Glomerular visceral epithelial cell (primary cell): ENCODE results near the gene TMEM150C.

Experiments
- DNase-seq: peaks from one replicate; pipeline ENCODE4 v3.0.0-alpha.2; 2016; ENCODE audit errors: extremely low spot score

TMEM150C gene

DNA sequence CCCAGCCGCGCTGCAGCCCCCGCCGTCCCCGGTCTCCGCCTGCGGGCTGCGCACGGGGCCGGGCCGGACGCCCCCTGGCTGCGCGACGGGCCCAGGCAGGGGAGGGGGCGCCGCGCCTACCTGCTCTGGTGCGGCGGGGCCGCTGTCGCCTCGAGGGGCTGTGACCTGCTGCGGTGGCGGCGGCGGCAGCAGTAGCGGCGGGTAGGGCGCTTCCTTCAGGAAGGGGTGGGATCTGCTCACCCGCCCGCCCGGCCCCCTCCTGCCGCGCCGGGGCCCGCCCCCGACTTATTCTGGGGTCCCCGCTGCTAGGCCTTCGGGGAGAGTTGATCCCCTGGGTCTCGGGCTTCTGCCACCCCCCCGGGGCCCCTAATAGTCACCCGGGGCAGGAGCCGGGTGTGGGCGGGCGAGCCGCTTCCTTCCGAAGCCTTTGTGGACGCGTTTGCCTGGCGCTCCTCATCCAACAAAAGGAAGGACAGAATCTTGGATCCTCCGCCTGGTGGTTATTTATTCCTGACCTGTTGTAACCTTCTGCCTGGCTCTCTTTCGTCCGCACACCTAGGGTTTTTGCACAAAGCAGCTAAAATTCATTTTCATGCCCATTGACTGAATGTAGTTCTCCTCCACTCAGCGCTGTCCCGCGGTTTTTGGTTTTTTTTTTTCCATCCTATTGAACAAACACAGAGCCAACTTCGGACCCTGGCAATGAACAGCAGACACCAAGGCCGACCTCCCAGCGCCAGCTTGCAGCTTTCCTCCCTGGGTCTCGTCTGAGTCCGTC lies at the start of gene TMEM150C:
Gene TMEM150C (minus strand): TSS at position 203 of the 778 bp plus-strand sequence. CDS start 57,331 bp downstream, outside the sequence.
- peak; percentile 37 for DNase-seq

GRCh38 chr4:82611527-82611926 lies 49.7 kb upstream of the TMEM150C start:
- no peak for DNase-seq

DNA sequence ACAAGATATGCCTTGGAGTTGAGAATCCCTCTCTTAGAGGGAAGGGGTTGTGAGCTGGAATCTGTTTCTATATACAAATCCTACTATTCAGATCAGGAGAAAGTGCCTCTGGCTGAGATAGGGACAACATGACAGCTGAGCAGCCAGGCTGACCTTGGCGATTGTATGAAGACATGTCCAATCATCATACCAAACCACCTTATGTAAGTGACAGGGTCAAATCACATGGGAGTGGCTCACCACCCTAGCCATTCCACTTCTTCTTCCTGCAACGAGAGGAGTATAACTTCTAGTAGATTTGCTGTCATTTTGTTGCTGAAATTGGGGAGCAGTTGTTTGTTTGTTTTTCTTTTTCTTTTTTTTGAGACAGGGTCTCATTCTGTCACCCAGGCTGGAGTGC lies 48.3 kb upstream of the TMEM150C start:
- DNase-seq, result no peak

DNA sequence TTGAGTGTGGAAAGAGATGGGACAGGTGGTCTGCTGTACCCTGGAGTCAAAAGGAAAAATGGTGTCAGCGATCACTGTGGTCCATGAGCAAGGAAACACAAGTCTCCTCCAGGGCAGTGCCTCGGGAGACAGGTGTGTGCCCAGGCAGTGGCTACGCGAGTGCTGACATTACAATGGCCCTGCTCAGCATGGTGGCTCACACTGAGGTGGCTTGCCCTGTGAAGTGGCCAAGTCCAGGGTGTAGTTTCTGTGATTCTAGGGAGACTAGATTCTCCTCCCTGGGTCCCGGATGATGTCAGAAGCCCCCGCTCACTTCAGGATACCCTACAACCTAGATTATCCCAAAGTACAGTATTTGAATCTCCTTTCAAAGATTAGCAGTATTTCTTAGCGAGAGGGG lies 44.8 kb upstream of the TMEM150C start:
- no peak for DNase-seq

- no peak for DNase-seq
Measured at GRCh38 chr4:82604522-82604921, 42.7 kb upstream of the TMEM150C start.

DNA sequence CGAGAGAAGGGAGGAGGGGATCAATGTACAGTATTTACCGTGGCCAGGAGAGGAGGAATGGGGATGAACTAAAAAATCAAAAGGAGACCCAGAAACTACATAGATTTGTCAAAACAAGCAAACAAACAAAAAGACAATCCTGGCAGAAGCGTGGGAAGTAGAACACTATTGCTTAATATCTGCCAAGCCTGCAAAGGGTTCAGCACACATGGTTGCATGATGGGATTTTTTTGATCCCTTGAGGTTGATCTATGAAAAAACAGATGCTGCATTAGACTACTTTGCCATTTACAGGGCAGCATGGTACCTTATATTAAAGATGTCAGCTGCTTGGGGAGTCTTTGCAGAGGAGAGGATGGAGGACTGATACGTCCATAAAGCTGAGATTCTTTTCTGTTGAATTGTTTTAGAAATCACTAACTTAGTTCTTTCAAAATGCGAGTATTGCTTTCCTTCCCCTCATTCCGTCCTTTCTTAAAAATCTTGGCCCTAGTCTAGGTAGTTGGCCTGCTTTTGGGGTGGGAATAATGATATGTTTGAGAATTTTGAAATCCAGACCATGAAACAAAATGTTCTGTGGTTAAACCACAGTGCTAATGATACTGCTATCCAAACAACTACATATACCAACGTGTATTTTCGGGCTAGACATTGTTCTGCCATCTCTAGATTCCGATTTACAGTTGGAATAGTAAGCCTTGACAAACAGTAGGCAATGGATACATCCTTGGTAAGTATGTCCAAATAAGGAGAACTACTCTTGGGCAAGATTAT lies 39.6 kb upstream of the TMEM150C start:
- DNase-seq, result no peak

GRCh38 chr4:82599336-82599735 lies 37.5 kb upstream of the TMEM150C start:
- no peak for DNase-seq

DNA sequence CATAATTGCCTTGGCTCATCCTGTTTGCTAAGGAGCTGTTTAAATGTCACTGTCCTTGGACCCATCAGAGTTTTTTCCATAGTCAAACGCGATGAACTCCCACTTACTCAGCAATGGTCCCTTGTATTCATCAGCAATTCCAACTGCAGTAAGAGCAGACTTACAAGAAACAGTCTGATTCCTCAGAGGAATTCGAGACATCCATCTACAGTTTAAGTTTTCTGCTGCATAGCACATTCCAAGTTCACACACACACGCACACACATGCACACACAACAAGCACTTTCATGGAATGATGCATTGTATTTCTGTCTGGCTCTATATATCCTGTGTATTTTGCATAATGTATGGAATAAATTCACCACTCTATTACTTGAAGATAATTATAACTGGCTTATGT lies 32.7 kb upstream of the TMEM150C start:
- no peak for DNase-seq

DNA sequence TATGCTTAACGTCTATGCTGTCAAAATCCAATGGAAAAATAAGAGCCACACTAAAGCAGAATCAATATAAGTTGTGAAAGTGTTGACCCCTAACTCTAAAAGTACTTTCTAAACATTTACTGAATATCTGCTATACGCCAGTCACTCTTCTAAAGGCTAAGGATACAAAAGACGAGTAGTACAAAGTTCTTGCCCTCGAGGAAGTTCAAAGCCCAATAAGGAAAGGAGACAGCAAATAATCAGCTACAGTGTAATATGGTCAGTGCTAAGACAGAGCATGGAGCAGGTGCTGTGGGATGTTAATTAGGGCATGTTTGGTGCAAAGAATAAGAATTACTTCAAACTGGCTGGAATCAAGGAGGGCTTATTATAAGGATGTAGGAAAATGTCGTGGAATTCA lies 31.6 kb upstream of the TMEM150C start:
- no peak for DNase-seq

GRCh38 chr4:82592639-82593038 lies 30.9 kb upstream of the TMEM150C start:
- DNase-seq, result no peak

GRCh38 chr4:82591592-82591991 lies 29.8 kb upstream of the TMEM150C start:
- DNase-seq, result no peak

DNA sequence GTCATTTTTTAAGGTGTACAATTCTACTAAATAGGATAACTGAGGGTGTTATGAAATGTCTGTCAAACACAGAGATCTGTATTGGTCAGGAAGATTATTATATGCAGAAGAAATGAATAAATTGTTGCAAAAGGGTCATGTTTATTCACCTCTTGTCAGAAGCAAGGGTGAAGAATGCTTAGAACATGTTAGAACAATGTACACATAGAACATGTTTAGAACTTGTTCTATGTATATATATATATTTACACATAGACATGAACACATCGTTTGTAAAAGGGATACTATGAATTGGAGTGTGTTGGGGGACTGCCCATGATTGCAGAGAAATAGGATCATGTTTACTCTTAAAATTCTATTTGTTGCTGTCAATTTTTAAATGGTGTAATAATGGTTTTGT lies 28.0 kb upstream of the TMEM150C start:
- no peak for DNase-seq

DNA sequence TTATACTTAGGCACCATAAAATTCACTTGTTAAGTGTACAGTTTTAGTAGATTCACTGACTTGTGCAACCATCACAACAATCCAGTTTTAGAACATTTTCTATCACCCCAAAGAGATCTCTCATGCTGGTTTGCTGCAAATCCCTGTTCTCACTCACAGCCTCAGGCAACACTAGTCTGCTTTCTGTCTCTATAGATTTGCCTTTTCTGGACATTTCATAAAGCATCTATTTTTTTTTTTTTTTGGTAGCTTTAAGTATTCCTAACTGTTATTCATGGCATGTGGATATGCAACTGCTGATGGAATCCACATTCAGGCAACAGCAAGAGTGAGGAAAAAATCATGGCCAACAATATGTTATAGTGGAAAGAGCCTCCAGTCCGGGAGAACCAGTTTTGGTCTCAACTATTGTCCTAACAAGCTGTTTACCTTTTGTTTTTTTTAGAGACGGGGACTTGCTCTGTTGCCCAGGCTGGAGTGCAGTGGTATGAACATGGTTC lies 27.0 kb upstream of the TMEM150C start:
- DNase-seq, result no peak

GRCh38 chr4:82587826-82588540 lies 26.2 kb upstream of the TMEM150C start:
- DNase-seq, result no peak

GRCh38 chr4:82585690-82586435 lies 24.1 kb upstream of the TMEM150C start:
- DNase-seq, result no peak

- DNase-seq, result no peak
Measured at GRCh38 chr4:82584931-82585330, 23.1 kb upstream of the TMEM150C start.

DNA sequence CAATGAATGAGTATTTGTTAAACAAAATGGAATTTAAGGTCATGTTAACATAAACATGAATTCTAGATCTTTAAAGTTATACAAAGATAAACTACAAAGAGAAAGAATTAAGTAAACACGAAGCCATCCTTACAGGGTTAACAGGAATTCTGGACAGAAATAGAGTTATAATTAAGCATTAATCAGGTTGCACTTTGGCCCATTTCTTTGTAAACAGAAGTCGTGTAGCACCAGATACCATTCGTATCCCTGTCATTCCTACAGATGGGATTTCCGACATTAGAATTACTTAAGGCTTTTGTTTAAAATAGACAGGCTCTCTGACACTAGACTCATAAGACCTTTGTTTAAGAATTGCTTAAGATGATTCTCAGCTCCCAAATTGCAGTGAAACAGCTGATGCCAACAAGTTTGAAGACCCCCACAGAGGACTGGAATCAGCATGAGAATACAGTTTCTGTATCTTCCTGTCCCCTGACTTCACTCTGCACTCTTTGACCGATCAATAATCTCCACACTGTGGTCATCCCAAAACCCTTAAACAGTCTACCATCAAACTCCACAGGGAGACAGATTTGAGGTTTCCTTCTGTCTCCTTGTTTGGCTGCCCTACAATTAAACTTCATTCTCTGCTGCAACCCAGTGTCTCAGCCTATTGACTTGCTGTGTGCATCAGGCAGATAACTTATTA lies 22.3 kb upstream of the TMEM150C start:
- DNase-seq, result no peak

DNA sequence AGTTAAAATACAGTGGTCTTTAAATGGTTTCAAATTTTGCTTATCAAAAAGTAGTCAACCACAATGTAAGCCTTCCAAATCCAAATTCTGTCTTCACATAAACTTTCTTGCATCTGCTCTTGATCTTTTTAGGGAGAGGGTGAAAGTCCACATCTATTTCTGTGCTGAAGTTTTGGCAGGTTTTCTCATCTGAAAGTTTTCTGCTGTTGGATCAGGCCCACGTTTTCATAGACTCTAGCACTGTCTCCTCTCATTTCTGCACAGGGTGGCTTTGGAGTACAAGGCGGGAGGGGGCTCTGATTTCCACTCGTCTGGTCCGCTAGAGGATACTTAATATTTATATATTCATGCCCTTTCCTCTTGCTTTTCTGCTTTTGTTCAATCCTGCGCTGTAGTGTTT lies 18.1 kb upstream of the TMEM150C start:
- no peak for DNase-seq

DNA sequence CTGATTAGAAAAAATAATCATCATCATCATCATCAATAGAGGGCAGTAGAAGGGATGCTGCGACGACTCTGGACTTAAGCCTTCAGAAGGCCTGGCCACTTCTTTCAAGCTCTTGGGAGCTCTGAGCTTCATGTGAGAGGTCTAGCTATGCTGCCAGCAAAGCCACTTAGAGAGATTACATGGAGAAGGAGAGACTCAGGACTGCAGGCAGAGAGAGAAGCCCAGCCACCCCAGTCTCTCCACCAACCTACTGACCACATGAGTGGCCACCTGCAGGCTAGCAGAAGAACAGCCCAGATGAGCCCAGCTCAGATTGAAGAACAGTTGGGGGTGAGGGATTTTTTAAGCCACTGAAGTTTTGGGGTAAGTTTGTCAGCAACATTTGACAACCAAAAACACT lies 17.1 kb upstream of the TMEM150C start:
- DNase-seq, result no peak

DNA sequence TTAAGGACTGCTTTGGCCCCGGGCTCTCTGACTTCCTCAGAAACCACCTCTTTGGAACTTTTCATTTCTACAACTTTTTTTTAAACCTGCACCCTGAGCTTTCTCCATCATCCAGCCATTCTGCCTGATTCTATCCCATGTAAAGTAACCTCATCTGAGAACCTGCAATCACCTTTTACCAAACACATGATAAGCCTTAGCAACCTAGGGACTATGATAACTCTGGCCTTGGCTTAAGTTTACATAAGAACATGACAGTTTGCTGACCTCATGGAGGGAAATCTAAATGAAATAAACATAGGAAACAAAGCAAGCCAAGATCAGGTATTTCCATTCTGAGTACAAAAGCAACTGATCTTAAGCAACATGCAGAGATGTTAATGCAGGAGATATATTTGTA lies 15.7 kb upstream of the TMEM150C start:
- no peak for DNase-seq

GRCh38 chr4:82569727-82570126 lies 7.9 kb upstream of the TMEM150C start:
- DNase-seq, result no peak
